BE2C (cell line): ENCODE results near the gene PRICKLE4.

ENCODE experiments used
- DNase-seq: peaks from one replicate; pipeline ENCODE4 v3.0.0-alpha.2; 2020
- H3K27me3 ChIP-seq: fragments of 250-450 bp; sonication (Bioruptor Pico); 2 replicates; pipeline ENCODE4 v1.5.1; 2020; ENCODE audit warnings: mild to moderate bottlenecking
- H3K36me3 ChIP-seq: fragments of 250-450 bp; sonication (Bioruptor Pico); 2 replicates; pipeline ENCODE4 v1.5.1; 2020; ENCODE audit warnings: mild to moderate bottlenecking
- H3K4me1 ChIP-seq: fragments of 250-450 bp; sonication (Bioruptor Pico); 2 replicates; pipeline ENCODE4 v1.5.1; 2020
- H3K4me3 ChIP-seq: 2 replicates; pipeline ENCODE4 v1.5.1; 2011; ENCODE audit warnings: low read depth, low read length
- H3K9me3 ChIP-seq: fragments of 250-450 bp; sonication (Bioruptor Pico); 2 replicates; pipeline ENCODE4 v1.5.1; 2020
- TF ChIP-seq, protein P1 (sequence below): IDR thresholded peaks from 2 replicates; pipeline ENCODE4 v1.5.1; 2012; ENCODE audit warnings: mild to moderate bottlenecking, low read depth, low read length

Gene PRICKLE4

DNA sequence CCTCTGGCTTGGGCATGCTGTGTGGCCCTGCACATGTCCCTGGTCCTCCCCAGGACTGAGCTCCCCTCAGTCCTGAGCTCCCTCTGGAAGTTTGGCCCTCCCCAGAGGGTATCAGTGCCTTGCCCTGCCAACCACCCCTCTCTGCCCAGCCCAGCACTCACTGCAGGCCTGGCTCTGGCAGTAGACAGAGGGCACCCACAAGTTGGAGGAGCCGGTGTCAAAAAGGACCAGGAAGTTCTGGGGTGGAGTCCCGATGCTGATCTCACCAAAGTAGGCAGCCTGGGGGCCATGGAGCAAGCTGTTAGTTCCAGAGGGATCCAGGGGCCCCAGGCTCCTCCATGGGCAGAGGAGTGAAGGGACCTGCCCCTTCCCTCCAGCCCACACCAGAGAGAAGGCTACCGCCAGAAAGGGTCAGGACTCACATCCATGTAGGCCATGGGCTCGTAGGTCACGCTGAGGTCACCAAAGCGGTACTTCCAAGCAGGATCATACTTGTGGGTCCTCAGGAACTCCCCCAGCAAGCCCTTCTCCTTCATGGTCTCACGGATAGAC lies 36.3 kb upstream of the PRICKLE4 start:
- H3K4me3 ChIP-seq: no peak overlapping the region
- H3K9me3 ChIP-seq: no peaks in the 10 kb centered on the region
- H3K27me3 ChIP-seq: no peaks in the 10 kb centered on the region
- TF ChIP-seq, protein P1, sequence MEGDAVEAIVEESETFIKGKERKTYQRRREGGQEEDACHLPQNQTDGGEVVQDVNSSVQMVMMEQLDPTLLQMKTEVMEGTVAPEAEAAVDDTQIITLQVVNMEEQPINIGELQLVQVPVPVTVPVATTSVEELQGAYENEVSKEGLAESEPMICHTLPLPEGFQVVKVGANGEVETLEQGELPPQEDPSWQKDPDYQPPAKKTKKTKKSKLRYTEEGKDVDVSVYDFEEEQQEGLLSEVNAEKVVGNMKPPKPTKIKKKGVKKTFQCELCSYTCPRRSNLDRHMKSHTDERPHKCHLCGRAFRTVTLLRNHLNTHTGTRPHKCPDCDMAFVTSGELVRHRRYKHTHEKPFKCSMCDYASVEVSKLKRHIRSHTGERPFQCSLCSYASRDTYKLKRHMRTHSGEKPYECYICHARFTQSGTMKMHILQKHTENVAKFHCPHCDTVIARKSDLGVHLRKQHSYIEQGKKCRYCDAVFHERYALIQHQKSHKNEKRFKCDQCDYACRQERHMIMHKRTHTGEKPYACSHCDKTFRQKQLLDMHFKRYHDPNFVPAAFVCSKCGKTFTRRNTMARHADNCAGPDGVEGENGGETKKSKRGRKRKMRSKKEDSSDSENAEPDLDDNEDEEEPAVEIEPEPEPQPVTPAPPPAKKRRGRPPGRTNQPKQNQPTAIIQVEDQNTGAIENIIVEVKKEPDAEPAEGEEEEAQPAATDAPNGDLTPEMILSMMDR: no peak
- no peaks in the 10 kb centered on the region for H3K36me3 ChIP-seq
- H3K4me1 ChIP-seq: peaks cover 8% of the 10 kb centered on the region
- DNase-seq: no peak

GRCh38 chr6:41746107-41746506 lies 34.5 kb upstream of the PRICKLE4 start:
- no peaks in the 10 kb centered on the region for H3K27me3 ChIP-seq
- H3K4me3 ChIP-seq: no peak overlapping the region
- no peaks in the 10 kb centered on the region for H3K9me3 ChIP-seq
- no peaks in the 10 kb centered on the region for H3K36me3 ChIP-seq
- TF ChIP-seq, protein P1: no peak
- no peak for DNase-seq
- peaks cover 8% of the 10 kb centered on the region for H3K4me1 ChIP-seq

GRCh38 chr6:41747256-41748101 lies 33.1 kb upstream of the PRICKLE4 start, which contains the start of gene PGC:
PGC (minus strand) TSS chr6:41747397; CDS start chr6:41747334, 63 bp downstream.
- Histone ChIP-seq H3K4me1 (peaks cover 8% of the 10 kb centered on the region), H3K27me3 (no peaks in the 10 kb centered on the region), H3K9me3 (no peaks in the 10 kb centered on the region), H3K36me3 (no peaks in the 10 kb centered on the region), H3K4me3 (no peak within 1 kb of the TSS)
- DNase-seq: no peak
- TF ChIP-seq, protein P1: no peak

- TF ChIP-seq, protein P1: no peak
- Histone ChIP-seq H3K27me3 (no peaks in the 10 kb centered on the region), H3K4me3 (no peak overlapping the region), H3K36me3 (no peaks in the 10 kb centered on the region), H3K4me1 (peaks cover 8% of the 10 kb centered on the region), H3K9me3 (no peaks in the 10 kb centered on the region)
- DNase-seq: no peak
These were observed 32.5 kb upstream of the PRICKLE4 start for GRCh38 chr6:41748102-41748477.

GRCh38 chr6:41748542-41748941 lies 32.0 kb upstream of the PRICKLE4 start:
- Histone ChIP-seq H3K9me3 (no peaks in the 10 kb centered on the region), H3K27me3 (no peaks in the 10 kb centered on the region), H3K4me1 (peaks cover 8% of the 10 kb centered on the region), H3K36me3 (no peaks in the 10 kb centered on the region), H3K4me3 (no peak overlapping the region)
- TF ChIP-seq, protein P1: no peak
- DNase-seq: peak; percentile 32

DNA sequence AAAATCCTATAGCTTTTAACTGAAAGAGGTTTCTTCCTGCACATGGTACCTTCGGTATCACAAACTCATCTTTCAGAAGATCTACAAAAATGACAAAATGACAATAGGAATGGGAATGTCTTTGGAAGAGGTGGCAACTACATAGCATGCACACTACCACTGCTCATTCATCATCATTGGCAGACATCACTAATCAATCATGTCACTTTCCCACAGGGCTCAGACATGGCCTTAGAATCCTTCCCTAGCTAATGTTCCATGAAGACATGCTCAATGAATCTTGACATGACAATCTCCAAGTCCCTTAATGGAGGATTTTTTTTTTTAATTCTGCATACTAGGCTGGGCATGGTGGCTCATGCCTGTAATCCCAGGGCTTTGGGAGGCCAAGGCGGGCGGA lies 30.2 kb upstream of the PRICKLE4 start:
- DNase-seq: no peak
- TF ChIP-seq, protein P1: no peak
- Histone ChIP-seq H3K27me3 (no peaks in the 10 kb centered on the region), H3K4me1 (peaks cover 8% of the 10 kb centered on the region), H3K36me3 (no peaks in the 10 kb centered on the region), H3K9me3 (no peaks in the 10 kb centered on the region), H3K4me3 (no peak overlapping the region)
